B cell (primary cell): ENCODE measurements around the gene ATP8A2. TPM values are rescaled to one million over a fixed set of nuclear protein-coding genes. Genes with fewer than 3 reads are reported as not detected.

Experiments used
- ATAC-seq: fragments of 200-7000 bp; cut with Tn5 transposase; one replicate; pipeline ENCODE4 v1.10.0; 2021; ENCODE audit warnings: low read depth, mild to moderate bottlenecking, moderate number of reproducible peaks, moderate library complexity
- CTCF ChIA-PET: fragments of 350-600 bp; sonication (Branson Sonifier 250); formaldehyde crosslinking; loops from one replicate; lab custom pipeline; 2021; ENCODE audit warnings: antibody characterized with exemption, inconsistent platforms; lab: Charles Lee
- POLR2A ChIA-PET: fragments of 350-600 bp; sonication (Branson Sonifier 250); formaldehyde crosslinking; loops from one replicate; lab custom pipeline; 2021; ENCODE audit warnings: antibody characterized with exemption; lab: Charles Lee
- DNase-seq: peaks from one replicate; pipeline ENCODE4 v3.0.0; 2013
- H2AFZ ChIP-seq: 2 replicates; pipeline ENCODE4 v1.6.1; 2012; ENCODE audit warnings: mild to moderate bottlenecking, low read depth, low read length; ENCODE audit not compliant: insufficient read depth, poor library complexity, severe bottlenecking
- H3K27ac ChIP-seq, 2 donors: 1 replicate in 1 of 2; 2 replicates in 1 of 2; pipeline ENCODE4 v1.5.1; 2012 to 2013; ENCODE audit warnings: low read length in 2 of 2, mild to moderate bottlenecking in 2 of 2, moderate library complexity in 1 of 2
- H3K27me3 ChIP-seq, 4 experiments: fragments of 200-600 bp in 1 of 4; sonication (generic) in 1 of 4; replicated peaks in 1 of 4; 1 replicate in 2 of 4; 2 replicates in 2 of 4; pipeline versions ENCODE4 v1.6.1 to v1.7.0; 2013 to 2016; ENCODE audit warnings: low read length in 3 of 4, mild to moderate bottlenecking in 2 of 4, mixed read lengths in 1 of 4, moderate library complexity in 1 of 4; ENCODE audit not compliant: insufficient read depth in 4 of 4, control insufficient read depth in 3 of 4; ENCODE audit errors: control extremely low read depth in 1 of 4
- H3K36me3 ChIP-seq, 2 experiments: replicated peaks in 1 of 2; 1 replicate in 1 of 2; 2 replicates in 1 of 2; pipeline versions ENCODE4 v1.6.1 to v1.7.1; 2013; ENCODE audit warnings: low read length in 1 of 2; ENCODE audit not compliant: insufficient read depth in 2 of 2, control insufficient read depth in 1 of 2; ENCODE audit errors: control extremely low read depth in 1 of 2, extremely low read depth in 1 of 2
- H3K4me1 ChIP-seq, 2 donors: fragments of 200-600 bp in 1 of 2; sonication (generic) in 1 of 2; 1 replicate in 1 of 2; 2 replicates in 1 of 2; pipeline versions ENCODE4 v1.5.1 to v1.6.1; 2013 to 2017; ENCODE audit warnings: low read length in 2 of 2; ENCODE audit not compliant: control insufficient read depth in 2 of 2, insufficient read depth in 2 of 2
- H3K4me2 ChIP-seq: replicated peaks from 2 replicates; pipeline ENCODE3; 2012; ENCODE audit warnings: mild to moderate bottlenecking, low read depth, low read length; ENCODE audit not compliant: poor library complexity, severe bottlenecking
- H3K4me3 ChIP-seq, 5 experiments: fragments of 200-600 bp in 1 of 5; sonication (generic) in 1 of 5; 1 replicate in 3 of 5; 2 replicates in 2 of 5; pipeline versions ENCODE4 v1.5.1 to v1.7.0; 2011 to 2016; ENCODE audit warnings: low read length in 4 of 5, mild to moderate bottlenecking in 4 of 5, low read depth in 2 of 5, control low read depth in 1 of 5, moderate library complexity in 1 of 5; ENCODE audit not compliant: insufficient read depth in 1 of 5; ENCODE audit errors: control extremely low read depth in 1 of 5, extremely low read depth in 1 of 5
- H3K79me2 ChIP-seq: fragments of 200-600 bp; sonication (generic); one replicate; pipeline ENCODE4 v1.6.0; 2016; ENCODE audit warnings: low read length; ENCODE audit not compliant: control insufficient read depth, insufficient read depth
- H3K9ac ChIP-seq: fragments of 200-600 bp; sonication (generic); 2 replicates; pipeline ENCODE4 v1.6.1; 2017; ENCODE audit warnings: mild to moderate bottlenecking, low read length, moderate library complexity
- H3K9me3 ChIP-seq, 3 donors: one replicate each; pipeline versions ENCODE4 v1.6.1 to v1.7.1; 2013; ENCODE audit warnings: low read length in 2 of 3; ENCODE audit not compliant: control insufficient read depth in 2 of 3, insufficient read depth in 1 of 3; ENCODE audit errors: control extremely low read depth in 1 of 3
- H4K20me1 ChIP-seq: 2 replicates; pipeline ENCODE4 v1.6.0; 2012; ENCODE audit warnings: mild to moderate bottlenecking, low read length; ENCODE audit not compliant: insufficient read depth, control insufficient read depth, poor library complexity, severe bottlenecking
- H3K27ac Mint-ChIP-seq: one replicate; pipeline ENCODE4 v1.8.0; 2021; ENCODE audit warnings: mixed read lengths
- H3K27me3 Mint-ChIP-seq: one replicate; pipeline ENCODE4 v1.8.0; 2021; ENCODE audit warnings: mixed read lengths
- H3K4me1 Mint-ChIP-seq: one replicate; pipeline ENCODE4 v1.8.0; 2021; ENCODE audit warnings: mixed read lengths
- H3K4me3 Mint-ChIP-seq: one replicate; pipeline ENCODE4 v1.8.0; 2021; ENCODE audit warnings: mixed read lengths
- H3K9me3 Mint-ChIP-seq: one replicate; pipeline ENCODE4 v1.8.0; 2022; ENCODE audit warnings: mixed read lengths; ENCODE audit not compliant: insufficient read depth
- CTCF ChIP-seq: fragments of 200-600 bp; IDR thresholded peaks from one replicate; pipeline ENCODE4 v1.8.0; 2022; ENCODE audit warnings: antibody characterized with exemption, mild to moderate bottlenecking
- EZH2 ChIP-seq: IDR thresholded peaks from 2 replicates; pipeline ENCODE4 v1.6.1; 2012; ENCODE audit warnings: borderline replicate concordance, low read depth, mild to moderate bottlenecking, moderate library complexity, low read length; ENCODE audit not compliant: insufficient read depth, poor library complexity, severe bottlenecking
- WGBS: methylation state at CpG from one replicate; pipeline ENCODE4 v1.1.5; 2013; ENCODE audit warnings: missing lambda C conversion rate; ENCODE audit not compliant: insufficient coverage; 5-methylcytosine and 5-hydroxymethylcytosine counted together
- intact Hi-C: fragments of 100-400 bp; cut with micrococcal nuclease; formaldehyde crosslinking; loops from one replicate; pipeline ENCODE4 v1.10.0; 2022
- polyA plus RNA-seq: library from polyadenylated mRNA; depleted of rRNA; stranded (reverse); fragments of >200 nt; gene quantifications from 2 replicates; pipeline ENCODE4 v1.2.3, GENCODE V29; 2012
- total RNA-seq, 2 donors: library from RNA; stranded (reverse); fragments of 120-200 nt in 1 of 2; gene quantifications; 1 replicate in 1 of 2; 2 replicates in 1 of 2; pipeline versions ENCODE4 v1.2.3 to v1.2.4, GENCODE V29; 2013 to 2022

Gene ATP8A2
- total and polyA plus RNA-seq, 2 donors (not counting 1 experiment from before 2014, with no cell fraction given) = not detected

- Histone ChIP-seq H2AFZ (no peak overlapping the region), H3K79me2 (no peaks in the 10 kb centered on the region), H3K4me1 (no peaks in the 10 kb centered on the region), H3K36me3 (no peaks in the 10 kb centered on the region), H3K27ac (no peak overlapping the region), H3K4me2 (no peak overlapping the region), H3K9me3 (no peaks in the 10 kb centered on the region), H3K4me3 (no peak overlapping the region), H3K27me3 (peaks cover 0 to 4% (median 0%) of the 10 kb centered on the region in 4 experiments), H3K9ac (no peak overlapping the region), H4K20me1 (no peaks in the 10 kb centered on the region)
- ATAC-seq (no peak), DNase-seq (no peak)
- no peaks in the 10 kb centered on the region for H3K27me3 Mint-ChIP-seq
- CTCF ChIA-PET = no interaction called here
- no peaks in the 10 kb centered on the region for H3K9me3 Mint-ChIP-seq
- POLR2A ChIA-PET = no interaction called here
- 76% methylated on average over 3 of the region's 5 CpGs for WGBS
- no peak overlapping the region for H3K4me3 Mint-ChIP-seq
- intact Hi-C loops = no loop called here
- no peak overlapping the region for H3K27ac Mint-ChIP-seq
- H3K4me1 Mint-ChIP-seq = no peaks in the 10 kb centered on the region
- TF ChIP-seq EZH2 = no peak
- no peak for TF ChIP-seq CTCF
Observed at GRCh38 chr13:25923217-25924085, 551.7 kb downstream of the ATP8A2 start.

GRCh38 chr13:25927363-25927762 lies 555.6 kb downstream of the ATP8A2 start:
- Mint-ChIP-seq H3K4me3 (no peak overlapping the region), H3K9me3 (no peaks in the 10 kb centered on the region), H3K27ac (no peak overlapping the region), H3K4me1 (no peaks in the 10 kb centered on the region), H3K27me3 (peaks cover 10% of the 10 kb centered on the region)
- Histone ChIP-seq H3K9me3 (no peaks in the 10 kb centered on the region), H3K4me3 (no peak overlapping the region), H3K27me3 (peaks cover 0 to 2% (median 0%) of the 10 kb centered on the region in 4 experiments), H3K4me1 (no peaks in the 10 kb centered on the region), H3K27ac (no peak overlapping the region), H3K4me2 (no peak overlapping the region), H3K36me3 (no peaks in the 10 kb centered on the region), H3K79me2 (no peaks in the 10 kb centered on the region), H3K9ac (no peak overlapping the region), H2AFZ (no peak overlapping the region), H4K20me1 (no peaks in the 10 kb centered on the region)
- DNase-seq = no peak
- no peak for ATAC-seq
- CTCF ChIA-PET = no interaction called here
- POLR2A ChIA-PET = no interaction called here
- TF ChIP-seq EZH2 = no peak
- no peak for TF ChIP-seq CTCF
- WGBS = 88% methylated on average over 5 of the region's 6 CpGs
- intact Hi-C loops = no loop called here
